COLO668 (cell line): ENCODE results near the gene NCF2.
A peak's percentile ranks its signal among the peaks of the same experiment; 100 is the strongest.

Experiments
- DNase-seq: peaks from one replicate; lab custom pipeline; 2025; ENCODE audit not compliant: unreplicated experiment; lab: John Stamatoyannopoulos, UW

Gene NCF2

DNA sequence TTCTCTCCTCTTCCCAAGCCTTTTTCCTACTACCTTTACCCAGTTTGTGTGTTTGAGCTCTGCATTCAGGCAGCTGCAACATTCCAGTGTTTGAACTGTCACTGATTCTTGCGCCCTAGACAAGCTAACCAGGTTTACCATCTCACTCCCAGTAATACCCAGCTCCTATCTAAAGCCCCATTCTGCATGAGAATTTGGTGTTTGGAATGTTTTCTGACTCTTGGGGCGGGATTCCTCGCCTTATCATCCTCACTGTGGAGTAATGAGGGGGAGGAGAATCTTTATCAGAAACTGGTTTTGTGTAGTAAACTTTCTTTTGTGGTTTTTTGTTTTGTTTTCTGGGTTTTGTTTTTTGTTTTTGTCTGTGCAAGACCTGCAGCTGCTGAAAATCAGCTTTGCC is 36.5 kb downstream of the NCF2 start:
- no peak for DNase-seq

DNA sequence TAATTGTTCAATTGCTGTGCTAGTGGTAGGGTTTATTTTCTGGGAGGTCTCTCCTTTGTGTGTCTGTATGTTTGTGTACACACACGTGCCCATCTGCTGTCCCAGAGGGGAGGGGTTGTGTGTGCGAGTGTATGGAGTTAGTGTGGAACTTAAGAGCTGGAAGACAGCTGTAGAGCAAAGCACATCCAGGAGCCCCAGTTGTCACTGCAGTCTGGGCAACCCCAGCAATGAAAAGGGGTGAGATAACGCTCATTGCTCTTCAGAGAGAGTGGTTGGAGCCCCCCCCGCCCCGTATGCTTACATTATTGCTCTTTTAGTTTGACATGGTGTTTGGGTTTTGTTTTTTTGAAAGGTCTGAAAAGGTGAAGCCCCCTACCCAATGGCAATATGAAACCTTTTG is 36.9 kb downstream of the NCF2 start:
- no peak for DNase-seq

DNA sequence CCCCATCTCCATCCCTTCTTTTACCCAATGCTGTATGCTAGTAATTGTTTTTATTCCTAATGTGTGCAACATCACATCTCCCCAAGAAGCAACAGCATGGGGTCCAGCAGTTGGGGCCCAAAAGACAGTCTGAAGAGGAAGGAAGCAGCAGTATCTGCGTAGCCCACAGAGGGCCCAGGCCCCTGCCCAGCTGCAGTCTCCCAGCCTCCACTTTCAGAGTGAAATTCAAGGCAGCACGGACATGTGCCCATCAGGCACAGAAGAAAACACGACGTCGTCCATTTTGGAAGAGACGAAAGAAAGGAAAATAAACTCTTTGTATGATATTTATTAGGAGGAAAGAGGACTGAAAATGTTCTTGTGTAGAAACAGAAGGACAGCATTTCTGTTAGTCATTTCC is 37.4 kb downstream of the NCF2 start:
- no peak for DNase-seq

DNA sequence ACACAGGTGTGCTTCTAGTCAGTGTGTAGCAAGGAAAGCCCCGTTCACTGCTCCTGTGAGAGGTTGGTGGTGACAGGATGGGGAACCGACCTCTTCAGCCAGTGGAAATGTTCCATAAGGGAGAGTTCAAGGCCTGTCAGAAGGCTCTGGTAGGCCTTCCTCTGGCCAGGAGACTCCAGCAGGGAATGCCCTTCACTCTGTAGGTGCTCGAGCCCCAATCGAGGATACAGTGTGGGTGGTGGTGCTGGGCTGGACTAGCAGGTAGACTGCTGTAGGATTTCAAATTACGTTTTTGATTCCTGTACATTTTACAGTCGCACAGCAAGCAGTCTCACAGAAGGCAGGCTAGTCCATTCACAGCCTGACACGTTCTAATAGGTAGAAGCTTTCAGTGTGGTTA is 37.8 kb downstream of the NCF2 start:
- DNase-seq: no peak

DNA sequence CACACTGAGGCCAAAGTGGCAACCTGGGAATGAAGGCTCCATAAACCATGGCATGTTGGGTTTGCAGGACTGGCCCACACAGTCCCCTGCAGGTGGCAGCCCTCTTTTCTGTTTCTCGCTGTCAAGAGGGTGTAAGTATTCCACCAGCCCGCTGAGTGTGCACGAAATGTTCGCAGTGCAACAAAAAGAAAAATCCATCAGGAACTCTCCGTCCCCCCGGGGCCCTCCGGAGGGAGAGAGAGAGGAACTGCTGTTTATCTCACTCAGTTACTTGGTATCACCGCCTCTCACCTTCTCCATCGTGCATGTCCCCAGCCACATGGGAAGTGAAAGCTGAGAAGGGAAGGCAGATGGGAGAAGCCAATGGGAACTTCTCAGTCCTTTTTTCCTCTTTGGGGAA is 38.3 kb downstream of the NCF2 start:
- no peak for DNase-seq

DNA sequence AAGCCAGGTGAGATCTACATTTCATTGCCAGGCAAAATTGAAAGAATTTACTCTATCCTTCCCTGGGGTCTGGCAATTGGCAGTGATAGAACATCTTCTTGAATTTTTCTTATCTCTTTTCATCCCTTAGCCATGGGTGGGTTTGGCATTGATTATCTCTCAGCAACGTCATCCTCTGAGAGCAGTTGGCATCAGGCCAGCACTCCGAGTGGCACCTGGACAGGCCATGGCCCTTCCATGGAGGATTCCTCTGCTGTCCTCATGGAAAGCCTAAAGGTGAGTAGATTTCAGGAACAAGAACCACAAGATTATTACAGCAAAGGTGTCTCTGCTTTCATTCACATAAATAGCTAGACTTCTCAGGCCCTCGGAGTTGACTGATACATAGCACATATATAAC is 39.3 kb downstream of the NCF2 start:
- peak; percentile 76 for DNase-seq

DNA sequence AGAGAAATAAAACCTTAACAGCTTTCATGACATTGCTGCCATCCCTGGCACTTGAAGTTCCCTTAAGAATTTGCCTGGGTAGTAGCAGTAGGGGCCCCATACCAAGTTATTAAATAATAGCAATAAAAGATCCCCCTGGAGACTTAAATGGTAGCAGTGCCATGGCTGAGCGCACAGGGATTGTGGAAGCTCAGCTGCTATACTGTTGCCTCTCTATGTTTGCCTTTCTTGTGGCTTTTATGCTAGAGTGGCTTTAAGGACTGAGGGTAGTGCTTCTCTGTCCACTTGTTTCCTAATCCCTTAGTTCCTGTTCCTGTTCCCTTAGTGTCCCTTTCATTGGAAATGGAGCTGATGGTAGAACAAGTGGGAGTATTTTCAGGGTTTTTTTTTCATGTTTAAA is 42.1 kb downstream of the NCF2 start:
- DNase-seq: peak; percentile 71

DNA sequence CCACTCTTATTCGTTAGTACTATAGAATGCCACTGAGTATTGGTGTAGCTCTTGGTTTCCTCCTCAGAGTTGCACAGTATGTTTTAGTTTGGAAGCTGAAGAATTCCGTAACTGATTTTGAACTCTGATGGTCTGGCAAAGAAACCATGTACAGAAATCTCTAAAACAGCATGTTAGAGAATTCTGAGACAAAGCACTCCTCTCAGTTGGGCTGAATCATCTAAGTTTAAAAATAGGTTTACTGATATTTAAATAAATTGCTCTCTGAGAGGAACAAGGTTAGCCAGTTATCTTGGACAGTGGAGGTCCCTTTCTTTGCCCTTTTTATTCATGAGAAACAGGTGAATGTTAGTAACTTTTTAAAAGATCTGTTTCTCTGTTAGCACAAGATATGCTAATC is 43.8 kb downstream of the NCF2 start:
- no peak for DNase-seq

DNA sequence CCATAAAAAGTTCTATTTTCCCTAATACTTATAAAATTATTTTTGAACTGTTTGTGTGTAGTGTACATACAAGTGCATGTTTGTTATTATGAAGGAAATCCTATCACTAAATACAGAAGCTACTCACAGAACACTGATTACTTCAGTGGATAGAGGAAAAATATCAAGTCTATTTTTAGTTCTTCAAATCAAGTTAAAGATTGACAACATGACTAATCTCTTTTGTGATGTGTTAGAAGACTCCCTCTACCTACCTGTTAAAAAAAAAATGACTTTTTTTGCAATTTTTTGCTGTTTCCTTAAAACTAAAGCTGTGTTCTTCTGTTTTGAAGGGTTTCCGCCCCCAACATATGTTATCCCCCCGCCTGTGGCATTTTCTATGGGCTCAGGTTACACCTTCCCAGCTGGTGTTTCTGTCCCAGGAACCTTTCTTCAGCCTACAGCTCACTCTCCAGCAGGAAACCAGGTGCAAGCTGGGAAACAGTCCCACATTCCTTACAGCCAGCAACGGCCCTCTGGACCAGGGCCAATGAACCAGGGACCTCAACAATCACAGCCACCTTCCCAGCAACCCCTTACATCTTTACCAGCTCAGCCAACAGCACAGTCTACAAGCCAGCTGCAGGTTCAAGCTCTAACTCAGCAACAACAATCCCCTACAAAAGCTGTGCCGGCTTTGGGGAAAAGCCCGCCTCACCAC is 45.5 kb downstream of the NCF2 start:
- no peak for DNase-seq

DNA sequence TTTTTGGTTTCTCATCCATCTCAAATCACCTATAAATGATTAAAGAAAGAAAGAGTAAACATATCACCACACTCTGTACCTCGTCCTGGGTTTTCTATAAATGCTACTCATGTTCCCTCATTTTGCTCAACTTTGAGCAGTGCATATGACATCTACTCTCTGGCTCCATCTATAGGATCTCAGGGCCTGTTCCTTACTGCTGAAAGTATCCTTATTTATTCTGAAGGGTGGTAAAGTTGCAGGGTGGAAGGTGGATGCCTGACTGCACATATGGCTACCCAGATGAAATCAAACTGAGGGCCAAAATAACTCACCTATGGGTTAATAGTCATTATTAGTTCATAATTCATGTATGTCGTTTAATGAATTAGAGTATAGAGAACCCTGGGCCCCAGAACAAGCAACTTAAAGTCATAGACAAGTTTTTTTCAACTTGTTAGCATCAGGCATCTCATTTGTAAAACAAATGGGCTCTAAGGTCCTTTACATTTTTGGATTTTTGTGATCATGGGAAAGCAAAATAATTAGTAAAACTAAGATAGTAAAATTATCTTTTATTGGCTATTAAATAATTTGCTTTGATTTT is 46.5 kb downstream of the NCF2 start:
- DNase-seq: no peak

DNA sequence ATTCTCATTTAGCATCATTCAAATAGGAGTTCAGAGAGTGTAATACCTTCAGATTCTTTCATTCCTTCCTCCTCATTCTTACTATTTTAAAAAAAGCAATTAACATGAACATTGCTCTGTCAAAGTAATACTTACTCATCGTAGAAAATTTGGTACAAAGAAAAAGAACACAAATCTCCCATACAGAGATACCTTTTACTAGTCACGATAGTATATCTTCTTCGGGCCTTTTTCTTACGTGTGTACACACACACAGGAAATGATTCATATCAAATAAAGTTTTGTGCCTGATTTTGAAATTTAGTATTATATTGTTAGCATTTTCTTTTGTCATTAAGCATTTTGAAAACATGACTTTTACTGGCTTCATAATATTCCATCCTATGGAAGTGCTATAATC is 52.9 kb downstream of the NCF2 start:
- DNase-seq: no peak

DNA sequence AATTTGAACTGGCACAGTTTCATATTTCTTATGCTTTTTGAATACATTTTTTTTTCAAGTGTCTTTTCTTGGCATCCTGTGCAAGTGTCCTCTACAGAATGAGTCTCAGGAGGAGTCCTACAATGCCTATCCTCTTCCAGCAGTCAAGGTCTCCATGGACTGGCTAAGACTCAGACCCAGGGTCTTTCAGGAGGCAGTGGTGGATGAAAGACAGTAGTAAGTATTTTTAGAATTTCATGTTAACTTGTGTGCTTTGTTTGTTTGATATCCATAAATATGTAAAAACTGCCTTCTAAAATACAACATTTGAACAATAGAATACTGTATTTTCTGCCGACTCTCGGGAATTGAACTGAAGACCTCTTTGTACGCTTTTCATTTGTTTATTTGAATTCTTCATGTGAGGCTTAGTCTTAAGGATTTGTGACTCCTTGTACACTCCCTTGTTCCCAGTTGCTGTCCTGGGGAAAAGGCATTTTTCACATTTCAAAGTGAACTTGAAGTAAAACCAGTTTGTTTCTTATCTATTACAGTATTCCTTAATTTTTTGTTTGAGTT is 56.6 kb downstream of the NCF2 start:
- DNase-seq: no peak

DNA sequence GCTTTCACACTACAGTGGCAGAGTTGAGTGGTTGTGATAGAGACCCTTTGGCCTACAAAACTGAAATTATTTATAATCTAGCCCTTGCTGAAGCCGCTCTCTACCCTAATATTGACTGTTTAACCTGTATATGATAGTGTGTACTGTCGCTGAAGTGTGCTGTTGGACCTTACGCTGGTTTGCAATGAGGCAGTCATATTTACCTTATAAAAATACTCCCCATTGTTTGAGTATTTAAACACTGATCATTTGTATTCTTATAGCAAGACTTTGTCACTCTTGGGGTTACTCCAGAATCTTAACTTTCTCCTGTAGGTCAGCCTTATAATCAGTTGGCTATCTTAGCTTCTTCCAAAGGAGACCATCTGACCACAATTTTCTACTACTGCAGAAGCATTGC is 61.7 kb downstream of the NCF2 start:
- DNase-seq: no peak

DNA sequence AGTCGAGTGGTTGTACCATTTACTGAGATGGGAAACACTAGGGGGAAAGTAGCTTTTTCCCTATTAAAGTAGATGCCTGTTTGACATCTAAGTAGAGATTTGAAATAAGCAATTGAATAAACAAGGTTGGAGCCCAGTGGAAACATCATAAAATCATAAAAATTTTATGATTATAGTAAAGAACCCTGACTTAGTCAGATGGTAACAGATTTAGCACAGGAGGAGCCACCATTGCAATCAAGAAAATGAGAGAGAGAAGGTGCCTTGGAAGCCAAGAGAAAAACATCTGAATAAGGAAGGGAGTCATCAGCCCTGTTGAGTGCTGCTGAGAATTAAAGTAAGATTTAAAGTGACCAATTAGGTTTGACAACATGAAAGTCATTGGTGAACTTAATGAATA is 68.2 kb downstream of the NCF2 start:
- no peak for DNase-seq

DNA sequence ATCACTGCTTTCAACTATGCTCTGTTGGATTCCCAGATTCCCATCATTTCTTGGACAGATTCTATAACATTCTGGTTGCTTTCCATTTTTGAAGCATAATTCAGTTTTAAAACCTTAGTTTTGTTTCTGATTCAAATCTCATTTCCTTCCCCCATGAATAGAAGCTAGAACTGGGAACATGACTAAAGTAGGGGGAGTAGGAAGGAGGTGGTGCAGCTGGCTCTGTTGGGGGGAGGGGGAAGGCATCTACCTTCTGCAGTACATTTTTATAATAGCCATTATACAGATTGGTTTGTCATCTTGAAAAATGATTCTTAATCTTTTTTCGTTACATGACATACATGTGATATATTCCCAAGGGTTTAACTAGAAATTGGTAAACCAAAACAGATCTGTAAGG is 69.9 kb downstream of the NCF2 start:
- DNase-seq: no peak

DNA sequence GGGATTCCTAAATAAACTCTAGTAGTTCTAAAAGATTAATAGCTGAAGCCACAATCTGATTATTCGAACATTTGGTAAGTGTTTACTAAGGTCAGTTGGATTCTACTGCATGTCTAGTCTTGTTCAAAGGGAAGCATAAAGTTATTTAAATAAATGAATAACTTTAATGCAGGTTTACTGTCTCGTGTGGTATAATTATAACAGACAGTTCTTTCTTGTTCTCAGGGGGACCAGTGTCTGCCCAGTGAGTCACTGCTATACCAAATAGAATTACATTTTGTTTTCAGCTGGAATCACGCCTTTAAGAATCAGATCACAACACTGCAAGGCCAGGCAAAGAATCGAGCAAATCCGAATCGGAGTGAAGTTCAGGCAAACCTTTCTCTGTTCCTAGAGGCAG is 72.9 kb downstream of the NCF2 start:
- DNase-seq: no peak

DNA sequence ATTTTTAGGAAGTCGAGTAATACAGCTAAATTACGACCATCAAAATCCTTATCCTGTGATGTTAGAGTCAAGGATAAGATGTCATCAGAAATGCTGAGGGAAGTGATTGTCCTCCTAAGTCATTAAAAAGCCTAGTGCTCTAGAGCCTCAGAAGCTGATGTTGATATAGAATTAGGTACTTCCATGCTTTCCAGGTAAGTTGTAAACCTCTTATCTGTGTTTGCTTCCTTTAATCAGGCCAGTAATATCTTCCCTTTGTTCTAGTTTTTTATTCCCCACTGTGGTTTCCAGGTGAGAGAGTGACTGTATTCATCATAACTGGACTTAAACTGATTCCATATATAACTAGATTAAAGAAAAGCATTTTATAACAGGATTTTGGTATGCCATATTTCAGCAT is 73.5 kb downstream of the NCF2 start:
- DNase-seq: no peak

DNA sequence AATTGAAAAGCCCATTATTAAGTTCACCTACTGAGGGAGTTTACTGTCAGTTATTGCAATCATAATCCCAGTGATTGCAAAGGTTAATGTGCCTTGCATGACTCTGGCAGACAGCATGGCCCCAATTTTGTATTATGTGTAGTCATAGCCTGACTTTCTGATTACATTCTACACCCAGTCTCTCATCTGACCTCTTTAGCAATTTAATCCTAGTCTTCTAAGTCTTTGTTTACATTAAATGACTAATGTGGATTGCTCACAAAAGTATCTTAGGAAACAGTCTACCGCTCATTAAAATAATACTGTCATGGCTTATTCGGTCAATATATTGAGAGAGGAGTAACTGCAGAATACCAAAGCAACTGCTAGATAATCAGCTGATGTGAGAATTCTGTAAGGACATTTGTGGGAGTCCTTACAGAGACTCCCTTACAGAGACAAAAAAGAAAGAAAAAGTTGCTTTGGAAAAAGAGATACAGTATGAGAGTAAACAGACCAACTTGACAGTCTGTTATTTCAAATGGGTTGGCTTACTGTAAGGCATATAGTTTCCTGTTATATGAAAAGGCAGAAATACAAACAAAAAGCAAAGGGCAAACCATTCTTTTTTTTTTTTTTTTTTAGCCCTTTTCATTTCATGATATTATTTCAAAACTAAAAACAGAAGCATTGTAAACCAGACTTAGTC is 75.1 kb downstream of the NCF2 start:
- no peak for DNase-seq

DNA sequence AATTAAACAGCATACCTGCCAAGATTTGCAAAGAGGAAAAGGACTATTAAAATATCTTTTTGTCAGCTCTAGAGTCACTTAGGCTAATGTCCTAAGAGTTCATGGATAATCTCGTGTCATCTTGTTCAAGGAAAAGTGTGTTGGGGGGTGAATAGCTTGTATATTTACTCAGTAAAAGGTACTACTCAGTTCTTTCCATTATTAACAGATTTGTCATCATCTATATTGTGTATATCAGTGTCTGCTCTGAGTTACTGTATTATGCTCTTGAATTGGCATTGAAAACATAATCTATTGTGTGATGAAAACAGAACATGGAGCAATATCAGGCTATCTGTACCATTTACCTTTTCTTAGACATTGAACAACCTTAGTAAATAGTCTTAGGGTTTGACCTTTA is 76.0 kb downstream of the NCF2 start:
- DNase-seq: no peak

DNA sequence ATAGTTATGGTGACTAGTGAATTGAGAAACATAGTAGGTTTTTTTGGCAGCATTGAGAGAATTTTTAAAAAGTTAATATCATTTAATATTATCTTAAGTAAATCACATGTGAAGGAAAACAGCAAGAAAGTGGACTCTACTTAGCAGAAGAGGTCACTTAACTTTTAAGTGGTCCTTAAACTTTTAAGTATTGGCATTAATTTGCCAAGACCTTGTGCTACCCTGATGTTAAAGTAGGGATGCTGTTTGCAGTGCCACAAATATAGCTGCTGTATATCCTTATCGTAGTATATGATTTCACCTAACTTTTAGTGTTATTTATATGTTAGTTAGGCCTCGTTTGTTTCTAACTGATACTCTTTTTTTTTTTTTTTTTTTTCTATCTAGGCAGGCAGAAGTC is 77.8 kb downstream of the NCF2 start:
- no peak for DNase-seq

DNA sequence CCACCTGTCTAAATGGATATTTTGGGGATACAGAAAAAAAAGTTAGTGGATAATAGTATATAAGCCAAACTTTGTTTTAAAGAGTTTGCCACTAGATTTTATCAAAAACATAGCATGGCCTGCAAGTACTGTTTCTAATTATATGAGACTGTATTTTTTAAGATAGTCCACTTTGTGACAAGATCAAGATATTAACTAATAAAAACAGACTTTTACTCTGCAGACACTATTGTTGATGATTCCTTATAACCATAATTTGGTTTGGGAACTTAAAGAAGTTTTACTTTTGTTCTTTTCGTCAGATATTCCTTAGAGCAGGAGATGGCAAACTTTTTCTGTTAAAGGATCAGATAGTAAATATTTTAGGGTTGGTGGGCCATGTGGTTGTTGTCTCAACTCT is 81.6 kb downstream of the NCF2 start:
- no peak for DNase-seq

DNA sequence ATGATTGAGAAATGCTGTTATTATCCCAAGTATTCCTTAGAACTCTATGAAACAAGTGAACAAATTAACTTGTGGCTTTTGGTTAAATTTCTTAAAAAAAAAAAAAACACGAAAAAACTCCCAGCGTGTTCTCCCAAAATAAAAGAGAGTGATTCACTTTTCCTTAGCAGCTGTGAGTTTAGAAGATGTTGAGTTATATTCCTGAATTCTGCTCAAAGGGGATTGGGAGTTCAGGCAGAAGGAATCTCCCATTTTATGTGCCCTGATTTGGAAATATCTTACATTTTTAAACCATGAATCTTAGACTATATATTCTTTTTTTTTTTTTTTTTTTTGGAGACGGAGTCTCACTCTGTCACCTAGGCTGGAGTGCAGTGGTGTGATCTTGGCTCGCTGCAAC is 83.7 kb downstream of the NCF2 start:
- no peak for DNase-seq
